Vagina (tissue), 2 donors: ENCODE data around the gene UNC5B. TPM values are rescaled to one million over a fixed set of nuclear protein-coding genes. Genes with fewer than 3 reads are reported as not detected.

ENCODE experiments used
- DNase-seq, 2 donors: peaks; one replicate each; pipeline ENCODE4 v3.0.0-alpha.2; 2017; ENCODE audit errors: extremely low spot score in 2 of 2
- H3K27ac ChIP-seq: fragments of 200-600 bp; sonication (generic); one replicate; pipeline ENCODE4 v1.5.1; 2019
- H3K27me3 ChIP-seq: fragments of 200-600 bp; sonication (generic); one replicate; pipeline ENCODE4 v1.5.1; 2019
- H3K36me3 ChIP-seq, 2 donors: fragments of 200-600 bp; sonication (generic); one replicate each; pipeline ENCODE4 v1.5.1; 2017 to 2019
- H3K4me1 ChIP-seq: fragments of 200-600 bp; sonication (generic); one replicate; pipeline ENCODE4 v1.5.1; 2019
- H3K4me3 ChIP-seq, 2 donors: fragments of 200-600 bp; sonication (generic); 1 replicate in 1 of 2; 2 replicates in 1 of 2; pipeline ENCODE4 v1.5.1; 2016 to 2019
- H3K9me3 ChIP-seq: fragments of 200-600 bp; sonication (generic); one replicate; pipeline ENCODE4 v1.5.1; 2019
- CTCF ChIP-seq, 3 experiments: fragments of 450-650 bp in 2 of 3; fragments of 200-600 bp in 1 of 3; sonication (generic) in 1 of 3; IDR thresholded peaks; one replicate each; pipeline ENCODE4 v1.5.1; 2017 to 2019; ENCODE audit warnings: antibody characterized with exemption in 3 of 3, mild to moderate bottlenecking in 2 of 3, moderate library complexity in 2 of 3
- POLR2A ChIP-seq, 2 donors: fragments of 450-650 bp; IDR thresholded peaks; one replicate each; pipeline ENCODE4 v1.6.1; 2017; ENCODE audit warnings: antibody characterized with exemption in 2 of 2, mild to moderate bottlenecking in 2 of 2, moderate library complexity in 2 of 2
- POLR2AphosphoS5 ChIP-seq, 2 donors: sonication (generic); formaldehyde crosslinking; IDR thresholded peaks; one replicate each; pipeline ENCODE4 v1.9.0; 2017; ENCODE audit warnings: antibody characterized with exemption in 2 of 2, mild to moderate bottlenecking in 2 of 2, low read depth in 1 of 2; ENCODE audit not compliant: insufficient read depth in 1 of 2
- intact Hi-C: fragments of 100-400 bp; cut with DNase I; formaldehyde crosslinking; loops from one replicate; pipeline ENCODE4 v1.15.1; 2023
- total RNA-seq: library from RNA; depleted of rRNA; stranded (reverse); fragments of >200 nt; gene quantifications from one replicate; pipeline ENCODE4 v1.2.3, GENCODE V29; 2016

The UNC5B gene
- total RNA-seq, 1 donor from 2014 or later, result 24.3 TPM

- Histone ChIP-seq H3K9me3 (no peaks in the 10 kb centered on the region), H3K4me1 (peaks cover 75% of the 10 kb centered on the region), H3K36me3 (no peaks in the 10 kb centered on the region), H3K4me3 (no peak overlapping the region), H3K27ac (no peak overlapping the region), H3K27me3 (no peaks in the 10 kb centered on the region)
- TF ChIP-seq POLR2A (IDR thresholded peaks at IDR 0.05), result no peak
- no peak for DNase-seq
- intact Hi-C loops, result no loop called here
Observed at GRCh38 chr10:71248210-71248609, 35.8 kb downstream of the UNC5B start.

- Histone ChIP-seq H3K27ac (no peak overlapping the region), H3K4me3 (no peak overlapping the region), H3K9me3 (no peaks in the 10 kb centered on the region), H3K4me1 (peaks cover 65% of the 10 kb centered on the region), H3K36me3 (no peaks in the 10 kb centered on the region), H3K27me3 (no peaks in the 10 kb centered on the region)
- no peak for DNase-seq
- intact Hi-C loops, result no loop called here
- TF ChIP-seq CTCF (IDR thresholded peaks at IDR 0.05), result no peak
- TF ChIP-seq POLR2AphosphoS5 (IDR thresholded peaks at IDR 0.05; ENCODE audit: insufficient read depth in 1 of 2, low read depth in 1 of 2), result no peak
- no peak for TF ChIP-seq POLR2A (IDR thresholded peaks at IDR 0.05)
Observed at GRCh38 chr10:71249996-71250395, 37.6 kb downstream of the UNC5B start.

- TF ChIP-seq CTCF (IDR thresholded peaks at IDR 0.05) (no peak), POLR2A (IDR thresholded peaks at IDR 0.05) (no peak), POLR2AphosphoS5 (IDR thresholded peaks at IDR 0.05; ENCODE audit: insufficient read depth in 1 of 2, low read depth in 1 of 2) (no peak)
- DNase-seq, result no peak
- H3K4me1 ChIP-seq, result peaks cover 65% of the 10 kb centered on the region
- no peaks in the 10 kb centered on the region for H3K9me3 ChIP-seq
- intact Hi-C loops, result no loop called here
- H3K27ac ChIP-seq, result no peak overlapping the region
- no peak overlapping the region for H3K4me3 ChIP-seq
- no peaks in the 10 kb centered on the region for H3K27me3 ChIP-seq
- H3K36me3 ChIP-seq, result no peaks in the 10 kb centered on the region
Observed at GRCh38 chr10:71250405-71250804, 38.0 kb downstream of the UNC5B start.

- Histone ChIP-seq H3K27me3 (no peaks in the 10 kb centered on the region), H3K4me3 (no peak overlapping the region), H3K36me3 (no peaks in the 10 kb centered on the region), H3K27ac (no peak overlapping the region), H3K4me1 (peaks cover 65% of the 10 kb centered on the region), H3K9me3 (no peaks in the 10 kb centered on the region)
- intact Hi-C loops, result no loop called here
- no peak for TF ChIP-seq CTCF (IDR thresholded peaks at IDR 0.05)
- no peak for DNase-seq
Observed at GRCh38 chr10:71250842-71251241, 38.5 kb downstream of the UNC5B start.

- intact Hi-C loops, result no loop called here
- peaks cover 65% of the 10 kb centered on the region for H3K4me1 ChIP-seq
Observed at GRCh38 chr10:71251319-71251718, 38.9 kb downstream of the UNC5B start.

More at GRCh38 chr10:71251319-71251718, 38.9 kb downstream of the UNC5B start:
- no peaks in the 10 kb centered on the region for H3K27me3 ChIP-seq
- no peaks in the 10 kb centered on the region for H3K9me3 ChIP-seq
- DNase-seq, result no peak
- no peaks in the 10 kb centered on the region for H3K36me3 ChIP-seq
- H3K27ac ChIP-seq, result no peak overlapping the region
- H3K4me3 ChIP-seq, result no peak overlapping the region
- TF ChIP-seq POLR2A (IDR thresholded peaks at IDR 0.05), result no peak
- TF ChIP-seq POLR2AphosphoS5 (IDR thresholded peaks at IDR 0.05; ENCODE audit: insufficient read depth in 1 of 2, low read depth in 1 of 2), result no peak
- TF ChIP-seq CTCF (IDR thresholded peaks at IDR 0.05), result no peak
